Hepatocyte (in vitro differentiated cells): ENCODE data around the gene ARMH2.

Experiments
- EZH2 ChIP-seq: fragments of 200-600 bp; sonication (generic); IDR thresholded peaks from 2 replicates; pipeline ENCODE4 v1.6.1; 2016; ENCODE audit warnings: antibody characterized with exemption, mild to moderate bottlenecking, borderline replicate concordance
- EZH2phosphoT487 ChIP-seq: fragments of 200-600 bp; sonication (generic); IDR thresholded peaks from one replicate; pipeline ENCODE4 v1.6.1; 2018; ENCODE audit warnings: antibody characterized with exemption, mild to moderate bottlenecking, low read depth, moderate library complexity; ENCODE audit not compliant: unreplicated experiment, severe bottlenecking
- TF ChIP-seq, protein P1 (sequence below): fragments of 200-600 bp; sonication (generic); IDR thresholded peaks from 2 replicates; pipeline ENCODE4 v1.5.1; 2016; ENCODE audit warnings: antibody characterized with exemption, mild to moderate bottlenecking; ENCODE audit not compliant: poor library complexity

DNA sequence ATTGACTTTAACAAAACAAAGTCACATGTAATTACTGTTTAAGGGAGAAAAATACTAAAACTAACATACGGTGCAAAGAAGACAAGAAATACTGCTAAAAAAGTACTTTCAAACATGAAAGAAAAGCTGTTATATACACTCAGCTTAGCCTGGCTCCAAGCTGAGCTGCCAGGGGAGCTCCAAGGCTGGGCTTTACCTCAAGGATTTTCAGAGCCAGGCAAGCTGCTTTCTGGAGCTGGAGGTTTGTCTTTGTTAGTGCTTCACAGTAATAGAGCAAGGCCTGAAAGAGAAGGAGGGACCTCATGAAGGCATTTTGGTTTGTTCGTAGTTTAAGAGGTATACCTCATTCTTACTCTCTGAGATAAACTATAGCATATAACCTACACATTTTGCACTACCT is 19.6 kb upstream of the ARMH2 start:
- TF ChIP-seq, protein P1, sequence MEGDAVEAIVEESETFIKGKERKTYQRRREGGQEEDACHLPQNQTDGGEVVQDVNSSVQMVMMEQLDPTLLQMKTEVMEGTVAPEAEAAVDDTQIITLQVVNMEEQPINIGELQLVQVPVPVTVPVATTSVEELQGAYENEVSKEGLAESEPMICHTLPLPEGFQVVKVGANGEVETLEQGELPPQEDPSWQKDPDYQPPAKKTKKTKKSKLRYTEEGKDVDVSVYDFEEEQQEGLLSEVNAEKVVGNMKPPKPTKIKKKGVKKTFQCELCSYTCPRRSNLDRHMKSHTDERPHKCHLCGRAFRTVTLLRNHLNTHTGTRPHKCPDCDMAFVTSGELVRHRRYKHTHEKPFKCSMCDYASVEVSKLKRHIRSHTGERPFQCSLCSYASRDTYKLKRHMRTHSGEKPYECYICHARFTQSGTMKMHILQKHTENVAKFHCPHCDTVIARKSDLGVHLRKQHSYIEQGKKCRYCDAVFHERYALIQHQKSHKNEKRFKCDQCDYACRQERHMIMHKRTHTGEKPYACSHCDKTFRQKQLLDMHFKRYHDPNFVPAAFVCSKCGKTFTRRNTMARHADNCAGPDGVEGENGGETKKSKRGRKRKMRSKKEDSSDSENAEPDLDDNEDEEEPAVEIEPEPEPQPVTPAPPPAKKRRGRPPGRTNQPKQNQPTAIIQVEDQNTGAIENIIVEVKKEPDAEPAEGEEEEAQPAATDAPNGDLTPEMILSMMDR = no peak
- TF ChIP-seq EZH2 (no peak), EZH2phosphoT487 (no peak)
